Measurements from ENCODE around the gene RASSF8.

RASSF8 gene

GRCh38 chr12:25981597-25981996, 23.1 kb downstream of the RASSF8 start:
- Histone ChIP-seq H3K27me3 (ENCODE audit: insufficient read depth, insufficient read length) (no peaks in the 10 kb centered on the region), H3K4me1 (ENCODE audit: insufficient read depth, insufficient read length) (peaks cover 4% of the 10 kb centered on the region), H3K36me3 (ENCODE audit: insufficient read depth, insufficient read length, low read length) (no peaks in the 10 kb centered on the region), H3K9ac (ENCODE audit: insufficient read length, low read depth) (no peak overlapping the region), H3K9me3 (ENCODE audit: insufficient read depth, low read length) (no peaks in the 10 kb centered on the region), H3K4me3 (ENCODE audit: insufficient read length, low read depth) (no peak overlapping the region)
- no peak for TF ChIP-seq ZNF274 (IDR thresholded peaks at IDR 0.05; ENCODE audit: low read depth, low read length)
- TF ChIP-seq SUZ12 (IDR thresholded peaks at IDR 0.05; ENCODE audit: extremely low read depth, insufficient read depth, insufficient read length): no peak
- no peak for TF ChIP-seq YY1 (IDR thresholded peaks at IDR 0.05; ENCODE audit: insufficient read depth, insufficient read length)
- DNase-seq (ENCODE audit: low read depth, low spot score): no peak

GRCh38 chr12:25982416-25982815, 23.9 kb downstream of the RASSF8 start:
- Histone ChIP-seq H3K9me3 (ENCODE audit: insufficient read depth, low read length) (no peaks in the 10 kb centered on the region), H3K4me1 (ENCODE audit: insufficient read depth, insufficient read length) (peaks cover 4% of the 10 kb centered on the region), H3K27me3 (ENCODE audit: insufficient read depth, insufficient read length) (no peaks in the 10 kb centered on the region), H3K9ac (ENCODE audit: insufficient read length, low read depth) (no peak overlapping the region), H3K4me3 (ENCODE audit: insufficient read length, low read depth) (no peak overlapping the region), H3K36me3 (ENCODE audit: insufficient read depth, insufficient read length, low read length) (no peaks in the 10 kb centered on the region)
- TF ChIP-seq SUZ12 (IDR thresholded peaks at IDR 0.05; ENCODE audit: extremely low read depth, insufficient read depth, insufficient read length) (no peak), YY1 (IDR thresholded peaks at IDR 0.05; ENCODE audit: insufficient read depth, insufficient read length) (no peak), ZNF274 (IDR thresholded peaks at IDR 0.05; ENCODE audit: low read depth, low read length) (no peak)
- DNase-seq (ENCODE audit: low read depth, low spot score): no peak

- H3K9ac ChIP-seq (ENCODE audit: insufficient read length, low read depth): no peak overlapping the region
- DNase-seq (ENCODE audit: low read depth, low spot score): no peak
- TF ChIP-seq ZNF274 (IDR thresholded peaks at IDR 0.05; ENCODE audit: low read depth, low read length): no peak
- TF ChIP-seq SUZ12 (IDR thresholded peaks at IDR 0.05; ENCODE audit: extremely low read depth, insufficient read depth, insufficient read length): no peak
- no peak for TF ChIP-seq YY1 (IDR thresholded peaks at IDR 0.05; ENCODE audit: insufficient read depth, insufficient read length)
Measured at GRCh38 chr12:25983625-25984024, 25.1 kb downstream of the RASSF8 start.

GRCh38 chr12:25984759-25985158, 26.3 kb downstream of the RASSF8 start:
- DNase-seq (ENCODE audit: low read depth, low spot score): no peak
- H3K36me3 ChIP-seq (ENCODE audit: insufficient read depth, insufficient read length, low read length): no peaks in the 10 kb centered on the region
- no peak overlapping the region for H3K9ac ChIP-seq (ENCODE audit: insufficient read length, low read depth)
- H3K27me3 ChIP-seq (ENCODE audit: insufficient read depth, insufficient read length): no peaks in the 10 kb centered on the region
- H3K4me3 ChIP-seq (ENCODE audit: insufficient read length, low read depth): no peak overlapping the region
- no peaks in the 10 kb centered on the region for H3K9me3 ChIP-seq (ENCODE audit: insufficient read depth, low read length)
- H3K4me1 ChIP-seq (ENCODE audit: insufficient read depth, insufficient read length): peaks cover under 1% of the 10 kb centered on the region
- TF ChIP-seq YY1 (IDR thresholded peaks at IDR 0.05; ENCODE audit: insufficient read depth, insufficient read length) (no peak), SUZ12 (IDR thresholded peaks at IDR 0.05; ENCODE audit: extremely low read depth, insufficient read depth, insufficient read length) (no peak), ZNF274 (IDR thresholded peaks at IDR 0.05; ENCODE audit: low read depth, low read length) (no peak)

More at GRCh38 chr12:25983625-25984024, 25.1 kb downstream of the RASSF8 start:
- H3K4me1 ChIP-seq (ENCODE audit: insufficient read depth, insufficient read length): peaks cover 4% of the 10 kb centered on the region
- H3K27me3 ChIP-seq (ENCODE audit: insufficient read depth, insufficient read length): no peaks in the 10 kb centered on the region
- H3K9me3 ChIP-seq (ENCODE audit: insufficient read depth, low read length): no peaks in the 10 kb centered on the region
- no peaks in the 10 kb centered on the region for H3K36me3 ChIP-seq (ENCODE audit: insufficient read depth, insufficient read length, low read length)
- H3K4me3 ChIP-seq (ENCODE audit: insufficient read length, low read depth): no peak overlapping the region

- H3K9me3 ChIP-seq (ENCODE audit: insufficient read depth, low read length): no peaks in the 10 kb centered on the region
- no peak for DNase-seq (ENCODE audit: low read depth, low spot score)
- no peaks in the 10 kb centered on the region for H3K4me1 ChIP-seq (ENCODE audit: insufficient read depth, insufficient read length)
- no peaks in the 10 kb centered on the region for H3K36me3 ChIP-seq (ENCODE audit: insufficient read depth, insufficient read length, low read length)
- H3K9ac ChIP-seq (ENCODE audit: insufficient read length, low read depth): no peak overlapping the region
- TF ChIP-seq ZNF274 (IDR thresholded peaks at IDR 0.05; ENCODE audit: low read depth, low read length): no peak
- no peaks in the 10 kb centered on the region for H3K27me3 ChIP-seq (ENCODE audit: insufficient read depth, insufficient read length)
- H3K4me3 ChIP-seq (ENCODE audit: insufficient read length, low read depth): no peak overlapping the region
Measured at GRCh38 chr12:25985316-25986175, 27.1 kb downstream of the RASSF8 start.

GRCh38 chr12:25986180-25986579, 27.7 kb downstream of the RASSF8 start:
- no peak overlapping the region for H3K9ac ChIP-seq (ENCODE audit: insufficient read length, low read depth)
- no peak for DNase-seq (ENCODE audit: low read depth, low spot score)
- no peak for TF ChIP-seq YY1 (IDR thresholded peaks at IDR 0.05; ENCODE audit: insufficient read depth, insufficient read length)
- TF ChIP-seq ZNF274 (IDR thresholded peaks at IDR 0.05; ENCODE audit: low read depth, low read length): no peak
- H3K9me3 ChIP-seq (ENCODE audit: insufficient read depth, low read length): no peaks in the 10 kb centered on the region
- H3K4me1 ChIP-seq (ENCODE audit: insufficient read depth, insufficient read length): no peaks in the 10 kb centered on the region
- no peaks in the 10 kb centered on the region for H3K36me3 ChIP-seq (ENCODE audit: insufficient read depth, insufficient read length, low read length)
- H3K4me3 ChIP-seq (ENCODE audit: insufficient read length, low read depth): no peak overlapping the region
- no peaks in the 10 kb centered on the region for H3K27me3 ChIP-seq (ENCODE audit: insufficient read depth, insufficient read length)

GRCh38 chr12:25988505-25988904, 30.0 kb downstream of the RASSF8 start:
- Histone ChIP-seq H3K4me1 (ENCODE audit: insufficient read depth, insufficient read length) (peaks cover 3% of the 10 kb centered on the region), H3K36me3 (ENCODE audit: insufficient read depth, insufficient read length, low read length) (no peaks in the 10 kb centered on the region), H3K27me3 (ENCODE audit: insufficient read depth, insufficient read length) (no peaks in the 10 kb centered on the region), H3K9me3 (ENCODE audit: insufficient read depth, low read length) (no peaks in the 10 kb centered on the region), H3K9ac (ENCODE audit: insufficient read length, low read depth) (no peak overlapping the region), H3K4me3 (ENCODE audit: insufficient read length, low read depth) (no peak overlapping the region)
- no peak for TF ChIP-seq ZNF274 (IDR thresholded peaks at IDR 0.05; ENCODE audit: low read depth, low read length)
- TF ChIP-seq YY1 (IDR thresholded peaks at IDR 0.05; ENCODE audit: insufficient read depth, insufficient read length): no peak
- no peak for TF ChIP-seq SUZ12 (IDR thresholded peaks at IDR 0.05; ENCODE audit: extremely low read depth, insufficient read depth, insufficient read length)
- no peak for DNase-seq (ENCODE audit: low read depth, low spot score)

Measured in NT2/D1 (cell line).